Parathyroid adenoma (tissue), 2 donors: ENCODE data around the gene COL6A3.

Source experiments
- H2AFZ ChIP-seq: fragments of 300-600 bp; sonication (generic); one replicate; pipeline ENCODE4 v1.7.0; 2017; ENCODE audit warnings: antibody characterized with exemption, mild to moderate bottlenecking
- H3K27ac ChIP-seq: fragments of 300-600 bp; sonication (generic); one replicate; pipeline ENCODE4 v1.7.0; 2017
- H3K27me3 ChIP-seq: fragments of 300-600 bp; sonication (generic); one replicate; pipeline ENCODE4 v1.7.0; 2017; ENCODE audit warnings: low read length; ENCODE audit not compliant: control insufficient read depth, insufficient read depth
- H3K36me3 ChIP-seq: fragments of 300-600 bp; sonication (generic); one replicate; pipeline ENCODE4 v1.7.0; 2017; ENCODE audit warnings: low read length; ENCODE audit not compliant: control insufficient read depth, insufficient read depth
- H3K4me1 ChIP-seq: fragments of 300-600 bp; sonication (generic); one replicate; pipeline ENCODE4 v1.7.0; 2017; ENCODE audit warnings: control low read depth
- H3K4me2 ChIP-seq: fragments of 300-600 bp; sonication (generic); one replicate; pipeline ENCODE4 v1.7.0; 2017; ENCODE audit warnings: low read length
- H3K4me3 ChIP-seq: fragments of 300-600 bp; sonication (generic); one replicate; pipeline ENCODE4 v1.7.0; 2017; ENCODE audit warnings: low read depth, low read length
- H3K79me2 ChIP-seq: fragments of 300-600 bp; sonication (generic); one replicate; pipeline ENCODE4 v1.7.0; 2017; ENCODE audit warnings: control low read depth
- H3K9ac ChIP-seq: fragments of 300-600 bp; sonication (generic); one replicate; pipeline ENCODE4 v1.7.0; 2017; ENCODE audit warnings: mild to moderate bottlenecking
- H3K9me3 ChIP-seq: fragments of 300-600 bp; sonication (generic); one replicate; pipeline ENCODE4 v1.7.0; 2017; ENCODE audit warnings: low read length; ENCODE audit not compliant: control insufficient read depth
- CTCF ChIP-seq: fragments of 300-600 bp; sonication (generic); IDR thresholded peaks from one replicate; pipeline ENCODE4 v1.7.0; 2017; ENCODE audit warnings: antibody characterized with exemption, mild to moderate bottlenecking
- donor health status: primary hyperparathyroidism.

The COL6A3 gene

GRCh38 chr2:237316339-237316738 lies 97.6 kb downstream of the COL6A3 start:
- Histone ChIP-seq H3K36me3 (no peaks in the 10 kb centered on the region), H3K27ac (no peak overlapping the region), H3K79me2 (no peaks in the 10 kb centered on the region), H3K27me3 (no peaks in the 10 kb centered on the region), H2AFZ (no peak overlapping the region), H3K4me2 (no peak overlapping the region), H3K9ac (no peak overlapping the region), H3K9me3 (no peaks in the 10 kb centered on the region), H3K4me1 (peaks cover 5% of the 10 kb centered on the region), H3K4me3 (no peak overlapping the region)
- no peak for TF ChIP-seq CTCF

- H3K27me3 ChIP-seq: no peaks in the 10 kb centered on the region
- peaks cover 5% of the 10 kb centered on the region for H3K4me1 ChIP-seq
- no peak overlapping the region for H2AFZ ChIP-seq
- H3K36me3 ChIP-seq: no peaks in the 10 kb centered on the region
- TF ChIP-seq CTCF: no peak
- H3K9ac ChIP-seq: no peak overlapping the region
- H3K27ac ChIP-seq: no peak overlapping the region
- H3K79me2 ChIP-seq: no peaks in the 10 kb centered on the region
- H3K4me3 ChIP-seq: no peak overlapping the region
- no peak overlapping the region for H3K4me2 ChIP-seq
- no peaks in the 10 kb centered on the region for H3K9me3 ChIP-seq
Observed at GRCh38 chr2:237315829-237316225, 98.1 kb downstream of the COL6A3 start.

- Histone ChIP-seq H3K4me1 (peaks cover 5% of the 10 kb centered on the region), H3K4me2 (no peak overlapping the region)
Observed at GRCh38 chr2:237315170-237315828, 98.7 kb downstream of the COL6A3 start.

GRCh38 chr2:237314681-237315080 lies 99.3 kb downstream of the COL6A3 start:
- peaks cover 5% of the 10 kb centered on the region for H3K4me1 ChIP-seq
- H3K79me2 ChIP-seq: no peaks in the 10 kb centered on the region
- H3K9ac ChIP-seq: no peak overlapping the region

More at GRCh38 chr2:237315170-237315828, 98.7 kb downstream of the COL6A3 start:
- Histone ChIP-seq H3K9me3 (no peaks in the 10 kb centered on the region), H3K79me2 (no peaks in the 10 kb centered on the region), H3K27ac (no peak overlapping the region), H3K27me3 (no peaks in the 10 kb centered on the region), H2AFZ (no peak overlapping the region), H3K4me3 (no peak overlapping the region), H3K36me3 (no peaks in the 10 kb centered on the region), H3K9ac (no peak overlapping the region)
- TF ChIP-seq CTCF: no peak

More at GRCh38 chr2:237314681-237315080, 99.3 kb downstream of the COL6A3 start:
- no peak overlapping the region for H3K4me3 ChIP-seq
- H3K27me3 ChIP-seq: no peaks in the 10 kb centered on the region
- H2AFZ ChIP-seq: no peak overlapping the region
- TF ChIP-seq CTCF: no peak
- H3K9me3 ChIP-seq: no peaks in the 10 kb centered on the region
- H3K27ac ChIP-seq: no peak overlapping the region
- no peaks in the 10 kb centered on the region for H3K36me3 ChIP-seq
- H3K4me2 ChIP-seq: no peak overlapping the region
